Pulmonary artery endothelial cell (primary cell): Measurements from ENCODE around the gene FBXO42. TPM values are rescaled to one million over a fixed set of nuclear protein-coding genes. Genes with fewer than 3 reads are reported as not detected.

Experiments used
- DNase-seq: peaks from one replicate; pipeline ENCODE4 v3.0.0-alpha.2; 2011; ENCODE audit warnings: low read depth, low spot score
- total RNA-seq: library from RNA; depleted of rRNA; stranded (reverse); fragments of >200 nt; gene quantifications from 2 replicates; pipeline ENCODE4 v1.2.3, GENCODE V29; 2014

The FBXO42 gene
- total RNA-seq, 1 donor from 2014 or later: 8.2 TPM

DNA sequence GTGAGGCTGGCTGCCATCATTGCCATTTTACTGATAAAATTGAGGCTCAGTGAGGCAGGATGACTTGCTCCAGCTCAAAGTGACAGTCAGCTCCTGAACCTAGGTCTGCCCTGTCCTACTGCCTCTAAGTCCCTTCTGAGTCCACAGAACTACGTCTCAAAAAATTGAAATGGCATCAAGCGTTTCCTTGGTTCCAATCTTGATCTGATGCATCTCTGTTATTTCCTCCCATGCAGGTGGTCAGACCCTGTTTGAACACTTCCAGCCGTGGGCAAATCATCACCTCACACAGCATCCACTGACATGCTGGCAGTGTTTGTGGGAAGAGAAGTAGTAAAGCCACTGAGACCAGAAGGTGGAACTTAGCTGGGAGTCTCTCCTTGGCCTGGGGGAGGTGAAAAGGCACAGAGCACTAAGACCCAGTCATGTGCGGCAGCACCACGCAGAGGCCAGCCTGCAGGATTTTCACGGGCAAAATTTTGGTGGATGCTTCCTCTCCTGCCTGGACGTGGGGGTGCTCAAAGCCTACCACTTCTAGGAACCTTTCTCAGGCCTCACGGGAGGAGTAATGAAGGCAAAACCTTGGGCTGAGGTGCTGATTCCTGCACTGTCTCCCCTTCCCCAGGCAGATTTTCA is 107.5 kb downstream of the FBXO42 start:
- no peak for DNase-seq

DNA sequence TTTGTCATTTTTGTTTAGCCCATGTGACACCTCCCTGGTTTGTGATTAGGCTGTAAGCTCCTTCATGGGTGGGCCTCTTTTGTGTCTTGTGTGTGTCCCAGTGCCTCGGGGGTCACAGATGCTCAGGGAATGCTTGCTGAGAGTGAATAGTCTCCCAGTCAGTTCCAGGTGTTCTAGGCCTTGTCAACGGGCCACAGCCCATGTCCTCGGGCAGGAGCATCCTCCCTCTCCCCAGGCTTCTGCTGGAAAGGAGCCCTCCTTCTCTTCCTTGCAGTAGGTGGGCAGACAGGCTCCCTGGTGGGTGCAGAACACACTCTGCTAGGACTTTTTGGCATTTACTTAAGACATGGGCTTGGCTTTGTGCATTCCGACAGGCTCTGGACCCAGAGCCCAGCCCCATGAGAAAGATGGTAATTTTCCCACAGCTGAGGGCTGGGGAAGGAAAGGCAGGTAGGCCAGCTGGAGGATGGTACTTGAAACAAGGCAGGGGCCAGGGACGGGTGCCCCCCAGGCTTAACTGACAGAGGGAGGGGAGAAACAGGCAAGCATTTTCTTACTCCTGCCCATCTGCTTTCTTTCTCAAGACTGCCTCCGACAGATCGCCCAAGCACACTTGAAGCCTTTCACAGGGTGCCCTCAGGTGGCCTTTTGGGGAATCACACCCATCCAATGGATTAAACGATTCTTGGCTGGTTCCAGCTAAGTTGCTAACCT is 108.2 kb downstream of the FBXO42 start:
- peak; percentile 56 for DNase-seq

DNA sequence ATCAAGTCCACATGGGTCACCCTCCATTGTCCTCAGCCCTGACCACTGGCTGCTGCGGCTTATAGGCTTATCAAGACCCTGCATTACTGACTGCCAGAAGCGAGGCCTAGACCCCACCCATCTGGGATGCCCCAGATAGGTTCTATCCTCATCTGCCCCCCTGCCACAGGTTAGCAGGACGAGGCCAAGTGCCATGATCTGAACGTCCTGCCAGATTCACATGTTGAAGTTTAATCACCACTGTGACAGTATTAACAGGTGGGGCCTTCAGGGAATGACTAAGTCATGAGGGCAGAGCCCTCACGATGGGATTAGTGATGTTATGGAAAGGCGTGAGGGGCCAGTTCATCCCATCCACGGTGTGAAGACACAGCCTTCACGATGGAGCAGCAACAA is 109.1 kb downstream of the FBXO42 start:
- DNase-seq: no peak

DNA sequence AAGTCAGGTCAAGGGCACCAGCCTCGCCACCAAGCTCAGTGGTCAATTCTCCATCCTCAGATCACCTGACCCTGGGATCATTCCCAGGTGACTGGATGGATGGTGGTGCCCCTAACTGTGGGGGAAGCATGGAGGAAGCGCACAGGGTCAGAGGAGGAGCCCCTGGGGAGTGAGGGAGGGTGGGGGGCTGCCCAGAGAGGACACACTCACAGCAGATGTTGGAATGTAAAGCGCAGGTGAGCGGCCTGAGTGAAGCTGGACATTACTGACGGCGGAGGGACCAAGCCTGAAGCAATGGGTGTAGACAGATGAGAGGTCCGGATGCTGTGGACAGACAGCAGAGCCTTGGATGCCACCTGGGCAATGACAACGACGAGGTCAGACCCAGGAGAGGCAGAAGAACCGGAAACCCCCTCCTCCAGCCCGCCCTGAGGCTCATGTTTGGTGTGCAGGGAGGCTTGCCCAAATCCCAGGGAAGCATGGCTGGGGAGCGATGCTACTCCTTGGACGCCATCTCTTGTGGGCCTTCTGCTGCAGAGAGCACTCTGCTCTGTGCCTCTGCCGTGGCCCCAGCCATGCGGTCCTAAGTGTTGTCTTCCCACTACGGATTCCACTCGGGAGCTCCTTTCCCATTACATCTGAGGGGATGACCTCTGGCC is 109.6 kb downstream of the FBXO42 start:
- DNase-seq: no peak

DNA sequence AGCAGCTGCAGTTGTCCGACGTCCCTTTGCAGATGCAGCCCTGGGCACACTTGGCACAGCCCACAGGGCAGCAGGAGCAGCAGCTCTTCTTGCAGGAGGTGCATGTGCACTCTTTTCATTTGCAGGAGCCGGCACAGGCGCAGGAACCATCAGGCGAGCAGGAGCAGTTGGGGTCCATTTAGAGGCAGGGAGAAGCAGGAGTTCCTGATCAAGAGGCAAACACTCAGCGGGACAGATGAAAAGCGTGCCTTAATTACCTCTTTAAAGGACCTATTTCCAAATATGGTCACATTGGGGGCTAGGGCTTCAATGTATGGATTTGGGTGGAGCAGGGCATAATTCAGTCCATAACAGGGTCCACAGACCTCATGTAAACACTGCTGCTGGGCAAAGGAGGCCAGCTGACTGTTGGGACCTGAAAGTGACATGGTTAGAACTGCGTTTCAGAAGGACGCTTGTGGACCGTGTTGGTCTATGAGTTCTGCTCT is 111.0 kb downstream of the FBXO42 start:
- DNase-seq: no peak

DNA sequence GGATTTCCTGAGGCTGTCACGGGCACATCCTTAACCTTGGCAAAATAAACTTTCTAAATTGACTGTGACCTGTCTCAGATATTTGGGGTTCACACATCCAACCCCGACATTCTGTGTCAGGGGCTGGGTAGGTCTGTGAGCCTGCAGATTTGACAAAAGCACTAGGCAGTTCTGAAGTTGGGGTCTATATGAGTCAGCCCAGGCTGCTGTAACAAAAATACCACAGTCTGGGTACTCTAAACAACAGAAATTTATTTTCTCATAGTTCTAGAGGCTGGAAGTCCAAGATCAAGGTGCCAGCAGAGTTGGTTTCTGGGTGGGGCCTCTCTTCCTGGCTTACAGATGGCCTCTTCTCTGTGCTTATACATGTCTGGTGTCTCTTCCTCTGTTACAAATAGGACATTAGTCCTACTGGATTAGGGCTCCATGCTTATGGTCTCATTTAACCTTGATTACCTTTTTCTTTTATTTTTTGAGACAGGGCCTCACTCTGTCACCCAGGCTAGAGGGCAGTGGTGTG is 112.2 kb downstream of the FBXO42 start:
- DNase-seq: no peak

DNA sequence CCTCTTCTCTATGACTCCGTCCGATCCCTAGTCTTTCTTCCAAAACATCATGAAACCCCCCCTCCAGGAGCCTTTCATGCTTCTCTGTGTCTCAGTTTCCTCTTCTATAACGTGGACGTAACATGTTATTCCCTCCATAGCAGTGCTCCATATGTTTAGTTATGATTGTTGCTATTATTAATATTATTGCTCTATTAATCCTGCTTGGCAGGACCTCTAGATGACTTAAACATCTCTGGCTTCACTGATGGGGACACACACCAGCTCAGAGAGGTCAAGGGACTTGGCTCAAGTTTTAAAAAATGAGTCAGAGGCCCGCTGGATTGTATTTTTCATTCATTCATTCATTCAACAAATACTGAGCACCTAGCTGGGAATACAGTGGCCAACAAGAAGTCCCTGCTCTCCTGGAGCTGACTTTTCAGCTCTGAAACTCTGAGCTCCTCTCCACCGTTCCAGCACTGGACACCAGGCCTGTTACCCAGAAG is 114.9 kb downstream of the FBXO42 start:
- DNase-seq: no peak

DNA sequence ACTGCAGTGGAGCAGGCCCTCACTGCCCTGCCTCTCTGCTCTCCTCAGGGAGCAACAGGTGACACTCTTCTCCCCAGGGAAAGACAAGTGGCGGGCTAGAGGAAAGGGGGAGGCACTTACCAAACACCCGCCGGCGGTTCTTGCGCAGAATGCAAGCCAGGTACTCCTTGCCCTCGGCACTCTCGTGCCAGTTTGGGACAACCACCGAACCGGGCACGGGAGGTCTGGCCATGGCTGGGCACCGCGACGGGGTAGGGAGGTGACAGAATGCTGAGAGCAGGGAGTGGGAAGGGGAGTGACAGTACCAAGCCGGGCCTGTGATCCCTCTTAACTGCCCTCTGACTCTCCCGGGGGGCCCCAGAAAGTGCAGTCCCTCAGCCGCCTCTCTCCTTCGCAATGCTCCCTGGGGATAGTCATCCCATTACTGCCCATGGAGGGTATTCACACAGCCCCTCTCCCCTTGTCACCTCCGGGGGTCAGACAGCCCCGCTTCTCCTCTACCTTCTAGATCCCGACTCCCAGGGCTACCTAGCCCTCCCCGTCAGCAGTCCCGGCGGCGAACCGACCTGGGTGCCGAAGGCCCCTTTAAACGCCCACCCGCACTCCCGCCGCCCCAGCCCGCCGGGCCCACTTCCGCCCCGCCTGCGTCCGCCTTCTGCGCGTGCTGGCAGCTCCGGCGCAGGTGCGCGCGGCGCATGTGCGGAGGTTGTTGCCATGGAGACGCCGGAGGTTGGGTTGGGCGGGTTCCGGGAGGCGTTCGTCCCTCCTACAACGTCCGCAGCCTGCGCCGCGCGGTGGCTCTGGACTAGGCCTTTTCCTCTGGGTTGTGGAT is 115.6 kb downstream of the FBXO42 start, which contains the start of gene CPLANE2:
Gene CPLANE2, minus strand, starts transcription at position 673 of the 832 bp plus-strand sequence. Its CDS starts 441 bp downstream, at position 232.
- DNase-seq: no peak

DNA sequence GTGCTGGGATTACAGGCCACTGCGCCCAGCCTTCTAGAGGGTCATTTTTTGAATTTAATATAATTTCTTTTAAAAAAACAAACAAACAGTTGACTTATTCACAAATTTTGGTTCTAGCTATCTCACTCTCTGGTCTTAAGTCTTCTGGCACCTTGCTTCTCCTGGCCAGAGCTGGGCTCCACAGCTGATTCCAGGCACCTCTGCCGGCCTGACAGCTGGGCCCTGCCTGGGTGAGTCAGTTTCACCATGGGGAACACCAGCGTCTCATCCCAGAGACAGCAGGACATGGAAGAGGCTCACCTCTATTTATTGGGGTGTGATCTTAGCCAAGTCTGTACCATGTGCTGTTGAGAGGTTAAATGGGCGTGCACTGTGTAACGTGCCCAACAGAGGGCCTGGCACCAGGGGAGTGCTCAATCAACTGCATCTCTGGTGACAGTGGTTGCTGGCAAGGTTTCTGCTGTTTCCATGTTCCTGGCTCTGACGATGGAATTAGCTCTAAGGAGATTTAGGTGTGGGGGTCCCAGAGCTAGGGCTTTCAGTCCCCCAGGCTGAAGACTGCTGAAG is 116.3 kb downstream of the FBXO42 start:
- DNase-seq: no peak

DNA sequence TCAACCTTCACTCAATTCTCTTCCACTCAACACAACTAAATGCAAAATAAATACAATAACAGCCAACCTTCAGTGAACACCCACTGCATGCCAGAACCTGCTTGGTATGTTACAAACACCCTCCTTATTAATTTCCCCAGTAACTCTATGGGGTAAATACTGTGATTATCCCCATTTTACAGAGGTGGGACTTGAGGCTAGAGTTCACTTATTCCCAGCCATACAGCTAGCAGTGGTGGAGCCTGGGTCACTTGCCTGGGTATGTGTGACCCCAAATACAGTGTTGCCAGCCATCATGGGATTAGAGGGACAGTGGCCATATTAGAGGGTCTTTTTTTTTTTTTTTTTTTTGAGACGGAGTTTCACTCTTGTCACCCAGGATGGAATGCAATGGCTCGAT is 116.9 kb downstream of the FBXO42 start:
- DNase-seq: no peak

DNA sequence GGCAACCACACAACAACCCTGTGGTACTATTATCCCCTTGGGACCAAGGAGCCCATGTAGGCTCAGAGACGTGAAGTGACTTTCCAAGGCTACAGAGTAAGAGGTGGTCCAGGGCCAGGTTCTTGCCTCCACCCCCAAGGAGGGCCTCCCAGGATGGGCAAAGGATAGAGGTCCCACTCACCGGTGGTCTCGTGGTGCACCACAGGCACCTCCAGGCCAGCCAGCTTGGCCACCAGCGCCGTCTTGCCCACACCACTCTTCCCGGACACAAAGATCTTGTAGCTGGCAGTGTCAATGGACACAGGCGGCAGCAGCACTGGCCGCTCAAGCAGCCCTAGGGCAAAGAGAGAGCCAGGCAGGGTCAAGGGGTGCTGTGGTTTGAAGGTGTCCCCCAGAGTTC is 118.8 kb downstream of the FBXO42 start:
- DNase-seq: no peak

DNA sequence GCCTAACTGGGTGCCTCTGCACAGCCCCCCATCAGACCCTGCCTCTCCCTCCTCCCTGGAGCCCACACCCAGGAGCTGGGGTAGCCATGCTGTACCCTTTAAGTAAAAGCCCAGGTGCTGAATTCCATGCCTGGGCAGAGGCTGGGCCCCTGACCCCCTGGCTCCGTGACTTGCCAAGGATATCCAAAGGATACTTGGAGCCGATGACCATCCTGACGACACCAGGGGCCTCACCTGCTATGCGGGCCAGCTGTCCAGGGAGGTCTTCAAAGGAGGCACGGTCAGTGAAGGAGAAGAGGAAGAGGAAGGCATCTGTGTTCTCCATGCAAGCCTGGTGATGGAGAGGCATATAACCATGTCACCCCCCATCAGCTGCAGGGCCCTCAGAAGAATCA is 120.0 kb downstream of the FBXO42 start:
- no peak for DNase-seq

DNA sequence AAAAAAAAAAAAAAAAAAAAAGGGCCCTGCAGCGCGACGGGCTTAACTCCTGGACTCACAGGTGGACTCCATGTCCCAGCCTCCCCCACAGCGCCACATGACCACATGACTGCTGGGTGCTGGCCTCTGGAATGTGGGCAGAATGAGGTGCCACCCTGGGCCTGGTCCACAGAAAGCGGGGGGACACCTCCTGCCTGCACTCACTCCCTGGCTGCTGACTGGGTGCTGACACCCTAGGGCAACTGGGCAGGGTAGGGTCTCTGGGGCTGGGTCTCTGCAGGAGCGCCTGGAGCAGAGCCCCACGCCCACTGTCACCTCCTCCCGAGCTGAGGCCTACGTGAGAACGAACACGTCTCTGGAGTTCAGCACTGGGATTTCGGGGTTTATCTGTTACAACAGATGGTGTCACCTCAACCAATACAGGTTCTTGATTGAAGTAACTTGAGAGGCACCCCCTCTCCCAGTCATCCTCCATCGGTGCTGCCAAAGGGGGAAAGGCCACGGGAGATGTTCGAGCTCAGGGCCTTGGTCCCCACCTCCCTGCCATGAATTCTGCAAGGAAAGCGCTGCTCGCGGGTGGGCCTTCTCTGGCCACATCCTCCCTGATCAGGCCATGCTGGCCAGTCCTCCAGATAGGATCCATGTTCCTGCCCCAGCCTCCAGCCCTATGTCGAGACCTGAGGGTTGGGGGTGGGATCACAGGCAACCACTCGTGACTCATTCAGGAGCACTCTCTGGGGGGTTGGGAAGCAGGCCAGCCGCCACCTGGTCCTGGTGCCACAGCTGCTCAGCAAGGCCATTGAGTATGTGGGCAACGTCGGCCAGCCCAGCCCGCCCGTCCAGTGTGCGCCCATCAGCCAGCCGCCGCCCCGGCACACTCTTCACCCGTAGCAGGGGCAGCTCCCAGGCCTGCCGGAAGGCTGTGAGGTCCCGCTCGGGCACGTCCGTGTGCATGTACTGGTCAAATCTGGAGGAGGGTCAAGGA is 120.7 kb downstream of the FBXO42 start:
- no peak for DNase-seq

DNA sequence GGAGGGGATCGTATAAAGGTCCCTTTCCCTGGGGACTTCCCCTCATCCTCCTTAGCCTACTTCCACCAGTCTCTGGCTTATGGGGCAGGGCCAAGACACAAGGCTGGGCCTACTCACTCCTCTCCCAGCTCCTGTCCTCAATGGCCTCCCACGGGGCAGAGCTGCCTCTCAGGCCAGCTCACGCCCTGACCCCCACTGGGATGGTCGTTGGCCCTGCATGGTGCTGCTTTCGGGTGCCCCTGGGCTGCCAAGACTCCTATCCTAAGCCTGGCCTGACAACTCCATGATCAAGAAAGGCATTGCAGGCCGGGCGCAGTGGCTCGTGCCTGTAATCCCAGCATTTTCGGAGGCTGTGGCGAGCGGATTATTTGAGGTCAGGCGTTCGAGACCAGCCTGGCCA is 121.5 kb downstream of the FBXO42 start:
- DNase-seq: no peak

DNA sequence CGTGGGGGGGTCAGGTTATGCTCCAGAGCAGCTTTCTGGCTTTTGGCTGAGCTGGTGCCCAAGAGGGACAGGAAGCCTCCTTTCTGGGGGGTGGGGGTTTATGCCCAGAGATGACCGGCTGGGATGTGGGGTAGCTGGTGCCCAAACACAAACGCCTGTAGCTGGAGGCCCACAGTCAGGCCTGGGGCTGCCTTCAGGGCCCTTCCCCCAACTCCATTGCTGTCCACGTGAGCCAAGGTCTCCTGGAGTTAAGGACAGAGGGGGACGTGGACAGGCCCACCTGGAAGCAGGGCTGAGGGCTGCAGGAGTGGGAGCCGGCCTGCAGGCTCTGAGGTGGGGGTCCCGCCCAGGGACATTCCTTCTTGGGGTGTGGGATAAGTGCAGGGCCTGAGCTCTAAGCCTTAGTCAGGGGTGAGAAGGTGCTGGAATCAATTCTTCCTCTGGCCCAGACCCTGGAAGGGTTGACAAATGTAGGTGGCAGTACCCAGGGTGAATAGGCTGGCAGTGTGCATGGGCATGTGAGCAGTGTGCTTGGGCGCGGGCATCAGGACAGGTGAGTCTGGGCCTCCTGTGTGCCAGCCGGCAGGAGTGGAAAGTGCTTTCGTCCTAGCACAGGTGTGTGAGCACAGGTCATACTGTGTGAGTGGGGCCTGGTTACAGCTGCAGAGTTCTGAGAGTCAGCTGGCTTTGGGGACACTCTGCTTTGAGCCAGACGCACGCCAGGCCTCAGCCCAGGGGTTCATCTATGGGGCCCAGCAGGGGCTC is 122.1 kb downstream of the FBXO42 start:
- no peak for DNase-seq

DNA sequence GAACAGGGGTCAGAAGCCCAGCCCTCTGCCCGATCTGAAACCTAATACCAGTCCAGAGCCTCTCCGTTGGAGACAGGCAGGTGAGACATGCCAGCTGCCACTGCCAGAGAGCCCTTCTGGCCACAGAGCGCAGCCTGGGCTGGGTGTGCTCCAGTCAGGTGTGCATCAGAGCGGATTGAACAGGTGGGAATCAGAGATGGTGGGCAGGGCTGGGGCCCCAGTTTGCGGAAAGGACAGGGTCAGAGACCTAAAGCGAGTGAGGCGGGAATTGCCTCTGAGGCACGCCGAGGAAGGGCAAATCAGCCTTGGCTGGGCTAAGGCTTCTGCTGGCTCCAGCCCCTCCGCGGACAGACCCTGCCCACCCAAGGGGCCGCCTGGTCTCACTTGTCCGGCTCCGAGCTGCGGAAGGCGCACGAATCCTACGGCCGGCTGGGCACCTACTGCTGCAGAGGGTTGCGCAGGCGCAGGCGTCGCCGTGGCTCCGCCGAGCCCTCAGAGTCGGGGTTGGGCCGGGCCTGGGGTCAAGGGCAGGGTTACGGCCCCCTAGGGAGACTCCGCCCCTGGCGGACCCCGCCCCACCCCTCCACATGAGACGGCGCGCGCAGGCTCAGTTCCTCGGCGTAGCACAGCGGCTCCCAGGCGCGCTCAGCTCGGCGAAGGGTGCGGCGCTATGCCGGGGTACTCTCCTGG is 125.6 kb downstream of the FBXO42 start:
- DNase-seq: no peak

DNA sequence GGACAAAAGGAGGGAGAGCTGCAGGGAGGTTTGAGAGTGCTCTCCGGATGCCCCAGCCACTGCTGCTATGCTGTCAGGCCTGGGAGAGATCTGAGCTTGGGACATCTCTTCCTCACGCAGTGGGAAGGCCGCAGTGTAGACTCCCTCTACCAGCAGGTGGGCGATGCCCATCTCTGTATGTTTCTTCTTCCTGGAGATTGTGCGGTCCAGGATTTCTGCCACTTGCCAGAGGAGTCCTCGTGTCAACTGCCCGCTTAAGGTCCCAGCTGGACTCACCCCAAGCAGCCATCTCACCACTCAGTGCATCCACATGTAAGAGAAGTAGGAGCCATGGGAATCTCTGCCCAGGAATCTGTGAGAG is 126.2 kb downstream of the FBXO42 start:
- no peak for DNase-seq

DNA sequence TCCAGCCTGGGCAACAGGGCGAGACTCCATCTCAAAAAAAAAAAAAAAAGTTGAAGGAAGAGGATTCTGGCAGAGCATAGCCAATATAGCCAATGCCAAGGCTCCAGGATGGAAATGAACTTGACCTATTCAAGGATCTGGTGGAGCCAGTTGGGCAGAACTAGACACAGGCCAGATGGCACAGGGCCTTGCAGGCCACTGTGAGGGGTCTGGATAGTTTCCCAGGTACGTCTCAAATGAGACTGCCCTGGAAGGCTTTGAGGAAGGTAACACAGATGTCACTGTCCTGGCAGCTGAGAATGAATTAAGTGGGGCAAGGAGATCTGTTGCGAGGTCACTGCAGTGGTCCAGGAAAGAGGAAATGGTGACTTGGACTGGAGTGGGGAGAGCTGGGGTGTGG is 127.8 kb downstream of the FBXO42 start:
- DNase-seq: no peak
